Neural progenitor cell (in vitro differentiated cells): ENCODE measurements around the gene PAPOLB. TPM values are rescaled to one million over a fixed set of nuclear protein-coding genes. Genes with fewer than 3 reads are reported as not detected.

Experiments
- DNase-seq: peaks from one replicate; pipeline ENCODE4 v3.0.0-alpha.2; 2016; ENCODE audit warnings: low spot score
- H2AFZ ChIP-seq: fragments of 200-600 bp; sonication (generic); replicated peaks from 2 replicates; pipeline ENCODE4 v1.6.1; 2016; ENCODE audit warnings: antibody characterized with exemption
- H3F3A ChIP-seq: fragments of 200-600 bp; sonication (generic); 2 replicates; pipeline ENCODE4 v1.6.1; 2016; ENCODE audit warnings: antibody characterized with exemption, low read depth
- H3K27ac ChIP-seq: fragments of 200-600 bp; sonication (generic); 2 replicates; pipeline ENCODE4 v1.5.1; 2016; ENCODE audit warnings: mild to moderate bottlenecking
- H3K27me3 ChIP-seq: fragments of 200-600 bp; sonication (generic); 2 replicates; pipeline ENCODE4 v1.6.1; 2016; ENCODE audit warnings: mild to moderate bottlenecking, moderate library complexity
- H3K36me3 ChIP-seq: fragments of 200-600 bp; sonication (generic); 2 replicates; pipeline ENCODE4 v1.5.1; 2016
- H3K4me1 ChIP-seq: fragments of 200-600 bp; sonication (generic); 2 replicates; pipeline ENCODE4 v1.6.1; 2016; ENCODE audit warnings: mixed run types
- H3K4me2 ChIP-seq: fragments of 200-600 bp; sonication (generic); 2 replicates; pipeline ENCODE4 v1.6.1; 2016
- H3K4me3 ChIP-seq: fragments of 200-600 bp; sonication (generic); 2 replicates; pipeline ENCODE4 v1.5.1; 2016
- H3K79me2 ChIP-seq: fragments of 200-600 bp; sonication (generic); 2 replicates; pipeline ENCODE4 v1.6.1; 2016; ENCODE audit warnings: low read depth
- H3K9ac ChIP-seq: fragments of 200-600 bp; sonication (generic); 2 replicates; pipeline ENCODE4 v1.6.1; 2016
- H3K9me3 ChIP-seq: fragments of 200-600 bp; sonication (generic); 2 replicates; pipeline ENCODE4 v1.5.1; 2016; ENCODE audit warnings: low read depth
- H4K20me1 ChIP-seq: fragments of 200-600 bp; sonication (generic); 2 replicates; pipeline ENCODE4 v1.6.1; 2016; ENCODE audit warnings: low read depth
- H3K27ac Mint-ChIP-seq: 3 replicates; pipeline ENCODE4 v1.8.0; 2021; ENCODE audit warnings: mixed read lengths
- H3K27me3 Mint-ChIP-seq: 2 replicates; pipeline ENCODE4 v1.8.0; 2022; ENCODE audit warnings: low read depth, mild to moderate bottlenecking, inconsistent platforms, moderate library complexity, mixed read lengths; ENCODE audit not compliant: insufficient read depth
- H3K36me3 Mint-ChIP-seq: 3 replicates; pipeline ENCODE4 v1.8.0; 2021; ENCODE audit warnings: mixed read lengths
- H3K4me1 Mint-ChIP-seq: 3 replicates; pipeline ENCODE4 v1.8.0; 2021; ENCODE audit warnings: mixed read lengths
- H3K4me3 Mint-ChIP-seq: 3 replicates; pipeline ENCODE4 v1.8.0; 2021; ENCODE audit warnings: mild to moderate bottlenecking, moderate library complexity, mixed read lengths
- H3K9me3 Mint-ChIP-seq: 3 replicates; pipeline ENCODE4 v1.8.0; 2020; ENCODE audit warnings: mixed read lengths
- CTCF ChIP-seq: fragments of 200-600 bp; sonication (generic); IDR thresholded peaks from 2 replicates; pipeline ENCODE4 v1.5.1; 2017; ENCODE audit warnings: antibody characterized with exemption, mild to moderate bottlenecking
- EZH2 ChIP-seq: fragments of 200-600 bp; sonication (generic); IDR thresholded peaks from 2 replicates; pipeline ENCODE4 v1.6.1; 2017; ENCODE audit warnings: antibody characterized with exemption, mild to moderate bottlenecking, moderate library complexity
- EZH2phosphoT487 ChIP-seq: fragments of 200-600 bp; sonication (generic); IDR thresholded peaks from 2 replicates; pipeline ENCODE4 v1.6.1; 2017; ENCODE audit warnings: antibody characterized with exemption
- total RNA-seq: library from RNA; depleted of rRNA; stranded (reverse); fragments of >200 nt; gene quantifications from 2 replicates; pipeline ENCODE4 v1.2.3, GENCODE V29; 2015; ENCODE audit warnings: low replicate concordance

Gene PAPOLB
- total RNA-seq, 1 donor from 2014 or later: not detected

- Histone ChIP-seq H2AFZ (no peak overlapping the region), H3K9ac (no peak overlapping the region), H3K4me1 (peaks cover 5% of the 10 kb centered on the region), H3K27me3 (peaks cover 17% of the 10 kb centered on the region), H3K4me3 (no peak overlapping the region), H3K36me3 (no peaks in the 10 kb centered on the region), H3K27ac (no peak overlapping the region), H3K9me3 (no peaks in the 10 kb centered on the region), H3K79me2 (no peaks in the 10 kb centered on the region), H3F3A (peaks cover 18% of the 10 kb centered on the region), H4K20me1 (no peaks in the 10 kb centered on the region), H3K4me2 (no peak overlapping the region)
- no peak for DNase-seq
- Mint-ChIP-seq H3K9me3 (no peaks in the 10 kb centered on the region), H3K36me3 (no peaks in the 10 kb centered on the region), H3K4me1 (peaks cover 16% of the 10 kb centered on the region), H3K27me3 (peaks cover 12% of the 10 kb centered on the region), H3K27ac (no peak overlapping the region), H3K4me3 (no peak overlapping the region)
- TF ChIP-seq CTCF (no peak), EZH2 (no peak), EZH2phosphoT487 (no peak)
Observed at GRCh38 chr7:4885317-4885807, 23.5 kb upstream of the PAPOLB start.

DNA sequence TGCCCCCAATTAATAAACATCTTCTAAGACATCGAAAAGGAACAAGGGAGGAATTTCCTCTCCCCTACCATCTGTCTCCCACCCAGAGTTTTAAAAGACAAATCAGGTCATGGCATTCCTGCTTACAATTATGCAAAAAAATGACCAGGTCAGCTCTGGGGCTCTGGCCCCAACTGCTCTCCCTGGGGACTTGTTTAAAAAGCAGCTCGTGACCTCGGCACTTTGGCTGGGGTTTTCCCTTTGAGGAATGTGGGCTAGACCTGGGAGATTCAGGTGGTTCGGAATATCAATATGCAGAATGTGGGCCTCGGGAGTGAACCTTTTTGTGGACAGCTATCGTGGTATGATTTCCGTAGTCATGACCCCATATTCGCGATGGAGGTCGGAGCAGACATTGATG is 22.3 kb upstream of the PAPOLB start:
- H3K27me3 ChIP-seq: peaks cover 17% of the 10 kb centered on the region
- Mint-ChIP-seq H3K4me1 (peaks cover 28% of the 10 kb centered on the region), H3K27me3 (peaks cover 6% of the 10 kb centered on the region), H3K4me3 (peak overlapping the region; percentile 78), H3K9me3 (no peaks in the 10 kb centered on the region), H3K36me3 (no peaks in the 10 kb centered on the region), H3K27ac (peak overlapping the region; percentile 67)
- no peaks in the 10 kb centered on the region for H3K36me3 ChIP-seq
- H3K9ac ChIP-seq: no peak overlapping the region
- H2AFZ ChIP-seq: no peak overlapping the region
- no peaks in the 10 kb centered on the region for H4K20me1 ChIP-seq
- peaks cover 18% of the 10 kb centered on the region for H3F3A ChIP-seq
- H3K4me3 ChIP-seq: no peak overlapping the region
- no peak for TF ChIP-seq CTCF
- no peak for TF ChIP-seq EZH2
- TF ChIP-seq EZH2phosphoT487: no peak
- DNase-seq: no peak
- H3K27ac ChIP-seq: no peak overlapping the region
- H3K9me3 ChIP-seq: no peaks in the 10 kb centered on the region
- peaks cover 5% of the 10 kb centered on the region for H3K4me1 ChIP-seq
- no peak overlapping the region for H3K4me2 ChIP-seq
- no peaks in the 10 kb centered on the region for H3K79me2 ChIP-seq

GRCh38 chr7:4883372-4884144 is 21.7 kb upstream of the PAPOLB start, which contains the start of gene RADIL:
RADIL (minus strand) TSS chr7:4883716; CDS start chr7:4878139, 5,577 bp downstream.
- H3K36me3 Mint-ChIP-seq: no peaks in the 10 kb centered on the region
- peak; percentile 97 for DNase-seq
- no peaks in the 10 kb centered on the region for H3K9me3 ChIP-seq
- H3K4me2 ChIP-seq: peak within 1 kb of the TSS; percentile 79
- no peaks in the 10 kb centered on the region for H3K36me3 ChIP-seq
- H2AFZ ChIP-seq: peak within 1 kb of the TSS; percentile 71
- no peak within 1 kb of the TSS for H3K27ac ChIP-seq
- H3K4me1 ChIP-seq: peaks cover 5% of the 10 kb centered on the region
- H3K27me3 Mint-ChIP-seq: peaks cover 6% of the 10 kb centered on the region
- no peaks in the 10 kb centered on the region for H3K9me3 Mint-ChIP-seq
- H3K79me2 ChIP-seq: no peaks in the 10 kb centered on the region
- peaks cover 32% of the 10 kb centered on the region for H3K4me1 Mint-ChIP-seq
- no peaks in the 10 kb centered on the region for H4K20me1 ChIP-seq
- peak within 1 kb of the TSS; percentile 74 for H3K4me3 ChIP-seq
- H3K9ac ChIP-seq: no peak within 1 kb of the TSS
- peaks cover 18% of the 10 kb centered on the region for H3F3A ChIP-seq
- H3K27ac Mint-ChIP-seq: peak within 1 kb of the TSS; percentile 67
- H3K27me3 ChIP-seq: peaks cover 17% of the 10 kb centered on the region
- peak; percentile 3 for TF ChIP-seq EZH2
- TF ChIP-seq EZH2phosphoT487: no peak
- peak; percentile 91 for TF ChIP-seq CTCF
- H3K4me3 Mint-ChIP-seq: peak within 1 kb of the TSS; percentile 94
